Right lobe of liver (tissue), 6 donors: Measurements from ENCODE around the gene EXOC4. TPM values are rescaled to one million over a fixed set of nuclear protein-coding genes. Genes with fewer than 3 reads are reported as not detected.

Experiments
- ATAC-seq, 4 donors: fragments of 200-7000 bp; cut with Tn5 transposase; one replicate each; pipeline ENCODE4 v1.9.1; 2020; ENCODE audit warnings: mild to moderate bottlenecking in 4 of 4, moderate library complexity in 4 of 4
- DNase-seq, 3 donors: peaks; one replicate each; pipeline ENCODE4 v3.0.0-alpha.2; 2020
- H3K27ac ChIP-seq, 3 donors: fragments of 200-600 bp; one replicate each; pipeline ENCODE4 v1.8.0; 2022
- H3K27me3 ChIP-seq, 2 donors: fragments of 200-600 bp; one replicate each; pipeline ENCODE4 v1.8.0; 2022
- H3K36me3 ChIP-seq, 4 donors: fragments of 200-600 bp; sonication (generic) in 1 of 4; one replicate each; pipeline versions ENCODE4 v1.5.1 to v1.8.0; 2017 to 2022; ENCODE audit warnings: control low read depth in 1 of 4
- H3K4me1 ChIP-seq, 4 donors: fragments of 200-600 bp; sonication (generic) in 1 of 4; one replicate each; pipeline versions ENCODE4 v1.5.1 to v1.8.0; 2017 to 2022; ENCODE audit warnings: control low read depth in 1 of 4
- H3K4me3 ChIP-seq, 3 donors: fragments of 200-600 bp; one replicate each; pipeline ENCODE4 v1.8.0; 2022
- H3K9me3 ChIP-seq, 4 donors: fragments of 200-600 bp; sonication (generic) in 1 of 4; one replicate each; pipeline versions ENCODE4 v1.5.1 to v1.8.0; 2017 to 2022; ENCODE audit warnings: control low read depth in 1 of 4
- POLR2A ChIP-seq: fragments of 450-650 bp; IDR thresholded peaks from one replicate; pipeline ENCODE4 v1.6.1; 2017; ENCODE audit warnings: antibody characterized with exemption, mild to moderate bottlenecking
- WGBS: methylation state at CpG from one replicate; pipeline ENCODE4 v1.1.6; 2018; ENCODE audit warnings: low coverage, low lambda C conversion rate; ENCODE audit not compliant: insufficient coverage; ENCODE audit errors: missing lambda C conversion rate; 5-methylcytosine and 5-hydroxymethylcytosine counted together
- intact Hi-C, 2 donors: fragments of 100-400 bp; cut with DNase I; formaldehyde crosslinking; loops; one replicate each; pipeline versions ENCODE4 v1.11.2 to v1.14.1; 2022
- total RNA-seq, 6 experiments: library from RNA; depleted of rRNA in 2 of 6; stranded (reverse); fragments of >200 nt in 2 of 6; fragmentation: NEBNext Ultra II Directional in 3 of 6; extraction: Animal tissue kit (Norgen Biotek cat#: 25700) in 3 of 6; gene quantifications; one replicate each; pipeline versions ENCODE4 v1.1.0 to v1.2.4, GENCODE V29; 2016 to 2023
- TF ChIP-seq, protein P1 (sequence below), 4 donors: fragments of 200-600 bp in 3 of 4; fragments of 450-650 bp in 1 of 4; IDR thresholded peaks; one replicate each; pipeline versions ENCODE4 v1.5.1 to v1.8.0; 2016 to 2022; ENCODE audit warnings: antibody characterized with exemption in 4 of 4, mild to moderate bottlenecking in 2 of 4
- donor health status: DM: no; HTN: yes; CAD: no.
- donor health status: DM: no; HTN: no; CAD: no.
- donor health status: DM: no; HTN: no; CAD: no.
- donor health status: DM: no; HTN: yes; CAD: no.
- donor health status: DM: no; HTN: yes; CAD: no.

EXOC4 gene
- total RNA-seq, 6 experiments from 2014 or later, result 23.7 to 33.5 (median 30.0) TPM

DNA sequence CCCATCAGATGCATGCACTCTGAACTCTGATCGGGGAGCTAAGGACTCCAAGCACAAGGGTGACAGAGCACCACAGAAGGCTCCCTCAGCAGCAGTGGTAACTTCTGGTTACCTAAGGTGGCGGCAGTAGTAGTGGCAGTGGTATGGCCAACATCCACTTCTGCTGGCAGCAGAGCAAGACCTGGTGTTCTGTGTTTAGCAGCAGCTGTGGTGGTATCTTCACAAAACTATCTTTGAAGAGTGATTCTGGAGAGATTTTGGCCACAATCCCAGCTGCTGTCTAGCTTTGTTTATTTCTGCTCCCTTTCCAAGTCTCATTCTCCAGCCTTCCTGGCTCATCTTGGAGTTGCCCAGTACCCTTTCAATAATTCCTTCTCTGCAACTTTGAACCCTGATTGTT, 771.9 kb downstream of the EXOC4 start:
- no CpG with 5 or more reads among the region's 2 CpGs for WGBS
- no peak for ATAC-seq
- H3K27me3 ChIP-seq, result no peaks in the 10 kb centered on the region
- intact Hi-C loops, result no loop called here
- DNase-seq, result no peak
- TF ChIP-seq POLR2A, result no peak
- TF ChIP-seq, protein P1, sequence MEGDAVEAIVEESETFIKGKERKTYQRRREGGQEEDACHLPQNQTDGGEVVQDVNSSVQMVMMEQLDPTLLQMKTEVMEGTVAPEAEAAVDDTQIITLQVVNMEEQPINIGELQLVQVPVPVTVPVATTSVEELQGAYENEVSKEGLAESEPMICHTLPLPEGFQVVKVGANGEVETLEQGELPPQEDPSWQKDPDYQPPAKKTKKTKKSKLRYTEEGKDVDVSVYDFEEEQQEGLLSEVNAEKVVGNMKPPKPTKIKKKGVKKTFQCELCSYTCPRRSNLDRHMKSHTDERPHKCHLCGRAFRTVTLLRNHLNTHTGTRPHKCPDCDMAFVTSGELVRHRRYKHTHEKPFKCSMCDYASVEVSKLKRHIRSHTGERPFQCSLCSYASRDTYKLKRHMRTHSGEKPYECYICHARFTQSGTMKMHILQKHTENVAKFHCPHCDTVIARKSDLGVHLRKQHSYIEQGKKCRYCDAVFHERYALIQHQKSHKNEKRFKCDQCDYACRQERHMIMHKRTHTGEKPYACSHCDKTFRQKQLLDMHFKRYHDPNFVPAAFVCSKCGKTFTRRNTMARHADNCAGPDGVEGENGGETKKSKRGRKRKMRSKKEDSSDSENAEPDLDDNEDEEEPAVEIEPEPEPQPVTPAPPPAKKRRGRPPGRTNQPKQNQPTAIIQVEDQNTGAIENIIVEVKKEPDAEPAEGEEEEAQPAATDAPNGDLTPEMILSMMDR (IDR thresholded peaks at IDR 0.05), result no peak
- H3K36me3 ChIP-seq, result no peaks in the 10 kb centered on the region
- no peaks in the 10 kb centered on the region for H3K4me1 ChIP-seq
- no peak overlapping the region for H3K27ac ChIP-seq
- peaks cover 0 to 3% (median 0%) of the 10 kb centered on the region in 4 donors for H3K9me3 ChIP-seq
- H3K4me3 ChIP-seq, result no peak overlapping the region

DNA sequence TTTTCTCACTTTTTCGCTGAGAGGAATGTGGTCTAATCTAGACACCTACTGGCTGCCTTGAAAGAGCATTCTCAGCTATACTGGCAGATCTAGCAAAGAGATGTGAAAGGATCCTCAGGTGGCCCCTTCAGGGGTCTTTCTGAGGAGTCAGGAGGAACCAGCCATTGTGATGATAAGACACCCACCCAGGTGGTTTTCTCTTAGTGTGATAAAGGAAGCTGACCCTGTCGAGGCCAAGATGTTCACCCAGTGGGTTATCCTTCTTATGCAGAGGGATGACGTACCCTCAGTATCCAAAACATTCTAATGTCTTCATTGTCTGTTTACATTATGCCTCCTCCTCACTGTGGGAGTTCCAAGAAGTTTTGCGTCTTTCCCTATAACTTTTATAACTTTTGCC, 776.0 kb downstream of the EXOC4 start:
- TF ChIP-seq, protein P1 (IDR thresholded peaks at IDR 0.05), result no peak
- TF ChIP-seq POLR2A, result no peak
- intact Hi-C loops, result no loop called here
- no peak overlapping the region for H3K4me3 ChIP-seq
- H3K9me3 ChIP-seq, result peaks cover 0 to 3% (median 0%) of the 10 kb centered on the region in 4 donors
- no peak for ATAC-seq
- 89% methylated on average over 4 of the region's 4 CpGs for WGBS
- H3K4me1 ChIP-seq, result no peaks in the 10 kb centered on the region
- no peaks in the 10 kb centered on the region for H3K27me3 ChIP-seq
- no peaks in the 10 kb centered on the region for H3K36me3 ChIP-seq
- no peak overlapping the region for H3K27ac ChIP-seq
- DNase-seq, result no peak

DNA sequence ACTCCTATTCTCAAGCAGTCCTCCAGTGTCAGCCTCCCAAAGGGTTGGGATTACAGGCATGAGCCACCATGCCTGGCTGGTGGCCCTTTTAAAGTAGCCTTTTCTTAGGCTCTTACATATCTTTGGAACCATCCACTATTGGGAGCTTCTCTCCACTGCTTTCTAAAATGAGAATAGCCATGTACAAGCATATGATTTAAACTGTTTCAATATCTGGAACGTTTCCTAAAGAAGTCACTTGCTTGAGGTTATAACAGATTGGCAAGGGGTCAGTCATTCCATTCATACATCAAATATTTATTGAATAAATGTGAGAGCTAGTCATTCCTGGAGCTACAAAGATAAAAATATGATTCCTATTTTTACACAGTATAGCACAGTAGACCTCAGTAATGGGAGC, 776.9 kb downstream of the EXOC4 start:
- Histone ChIP-seq H3K27ac (no peak overlapping the region), H3K4me3 (no peak overlapping the region), H3K9me3 (peaks cover 0 to 3% (median 0%) of the 10 kb centered on the region in 4 donors), H3K4me1 (no peaks in the 10 kb centered on the region), H3K36me3 (no peaks in the 10 kb centered on the region), H3K27me3 (no peaks in the 10 kb centered on the region)
- intact Hi-C loops, result no loop called here
- DNase-seq, result no peak
- WGBS, result 100% methylated on average over 1 of the region's 1 CpG
- ATAC-seq, result no peak
- TF ChIP-seq POLR2A, result no peak
- TF ChIP-seq, protein P1 (IDR thresholded peaks at IDR 0.05), result no peak

DNA sequence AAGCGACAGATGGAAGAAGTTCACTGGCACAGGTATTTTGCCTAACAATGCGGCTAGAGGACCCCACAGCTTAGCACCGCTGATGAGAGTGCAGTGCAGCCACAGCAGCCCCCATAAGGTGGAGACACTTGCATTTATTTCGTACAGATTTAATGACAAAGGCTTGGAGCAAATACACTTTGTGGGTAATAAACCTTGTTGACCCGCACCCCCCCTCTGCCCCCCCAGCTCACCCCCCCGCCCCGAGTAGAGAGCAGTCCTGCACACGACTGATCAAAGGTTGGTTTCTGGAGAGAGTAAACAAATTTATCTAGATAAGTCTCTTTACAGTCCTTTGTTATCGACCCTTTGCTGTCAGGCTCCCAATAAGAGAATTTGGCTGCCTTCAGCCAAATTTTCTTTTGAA, 777.6 kb downstream of the EXOC4 start:
- Histone ChIP-seq H3K4me1 (no peaks in the 10 kb centered on the region), H3K36me3 (no peaks in the 10 kb centered on the region), H3K27me3 (no peaks in the 10 kb centered on the region), H3K9me3 (peaks cover 0 to 3% (median 0%) of the 10 kb centered on the region in 4 donors), H3K27ac (no peak overlapping the region), H3K4me3 (no peak overlapping the region)
- 28% methylated on average over 7 of the region's 9 CpGs for WGBS
- intact Hi-C loops, result no loop called here
- peak in 3 of 4 donors; percentile 19 to 63 (median 53) for ATAC-seq
- TF ChIP-seq, protein P1 (IDR thresholded peaks at IDR 0.05), result no peak
- no peak for TF ChIP-seq POLR2A
- DNase-seq, result no peak
